ENCODE data around the gene RSAD2. TPM values are rescaled to one million over a fixed set of nuclear protein-coding genes. Genes with fewer than 3 reads are reported as not detected.

RSAD2 gene
- total RNA-seq, 1 donor from 2014 or later, result 62.2 TPM

GRCh38 chr2:6864231-6864754, 13.3 kb upstream of the RSAD2 start:
- intact Hi-C loops (cut with micrococcal nuclease), result loop anchor here (1.0 to 2.0 kb wide), 2 partner anchors 8 to 15 kb away; no protein-coding TSS in a partner anchor

DNA sequence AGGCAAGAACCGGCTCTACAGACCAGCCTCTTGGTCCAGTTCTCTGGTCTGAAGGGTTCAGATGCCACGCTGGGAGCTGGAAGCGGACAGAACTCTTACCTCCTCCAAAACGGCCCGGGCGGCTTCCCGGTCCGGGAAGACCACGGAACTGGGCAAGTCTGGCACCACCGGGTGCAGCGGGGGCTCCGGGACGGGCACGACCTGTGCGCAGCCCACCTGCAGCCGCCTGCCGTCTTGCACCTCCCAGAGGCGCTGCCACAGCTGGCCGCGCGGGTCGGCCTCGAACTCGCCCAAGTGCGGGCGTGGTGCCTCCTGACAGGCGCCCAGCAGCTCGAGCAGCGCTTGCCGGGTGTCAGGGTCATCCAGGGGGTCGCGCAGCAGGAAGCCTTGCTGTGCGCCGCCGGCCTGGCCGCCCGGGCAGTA, 12.6 kb upstream of the RSAD2 start:
- intact Hi-C loops (cut with micrococcal nuclease), result loop anchor here (1.0 to 2.0 kb wide), 3 partner anchors 9 to 32 kb away; no protein-coding TSS in a partner anchor

DNA sequence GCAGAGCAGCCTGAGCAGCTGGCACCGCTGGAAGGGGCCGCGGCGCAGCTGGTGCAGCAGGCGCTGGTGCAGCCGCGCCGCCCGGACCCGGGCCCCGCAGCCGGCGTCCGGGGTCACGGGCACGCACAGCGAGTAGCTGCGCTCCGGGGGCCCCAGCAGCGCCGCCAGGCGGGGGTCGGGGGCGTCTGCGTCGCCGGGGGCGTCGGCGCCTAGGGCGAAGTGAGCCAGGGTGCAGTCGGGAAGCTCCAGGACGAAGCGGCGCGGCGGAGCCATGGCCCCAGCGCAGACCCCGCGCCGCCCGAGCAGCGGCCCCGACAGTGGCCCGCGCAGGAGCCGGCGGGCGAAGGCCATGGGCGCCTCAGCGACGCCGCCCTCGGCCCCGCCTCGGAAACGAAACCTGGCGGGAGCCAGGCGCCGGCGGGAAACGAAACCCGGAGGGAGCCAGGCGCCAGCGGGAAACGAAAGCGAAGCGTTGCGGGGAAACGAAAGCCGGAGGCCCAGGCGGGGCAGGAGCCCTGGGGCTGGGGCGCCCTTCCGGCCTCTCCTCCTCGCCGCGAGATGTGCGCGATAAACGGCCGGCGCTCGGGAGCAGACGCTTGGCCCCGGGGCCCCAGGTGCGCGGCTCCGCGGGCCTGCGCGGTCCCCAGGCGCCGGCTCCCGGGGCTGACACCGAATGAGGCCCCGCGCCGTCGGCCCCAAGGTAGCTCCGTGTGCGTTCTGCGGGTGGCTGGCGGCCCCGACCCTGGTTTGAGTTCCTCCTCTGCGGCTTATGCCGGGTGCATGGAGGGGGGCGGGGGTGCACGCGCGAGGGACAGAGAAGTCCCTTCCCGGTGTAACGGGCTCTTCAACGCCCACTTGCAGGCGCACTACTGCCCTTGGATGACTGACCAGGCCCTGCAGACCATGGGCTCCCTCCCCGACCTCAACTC, 12.0 kb upstream of the RSAD2 start, which contains the start of gene CMPK2:
TSS of gene CMPK2 (minus strand) at position 562 of the 929 bp plus-strand sequence. CDS start at position 351, 211 bp downstream.
- intact Hi-C loops (cut with micrococcal nuclease), result loop anchor here (1.0 to 2.0 kb wide), 5 partner anchors 12 to 45 kb away; partner anchors contain the start of gene RSAD2

DNA sequence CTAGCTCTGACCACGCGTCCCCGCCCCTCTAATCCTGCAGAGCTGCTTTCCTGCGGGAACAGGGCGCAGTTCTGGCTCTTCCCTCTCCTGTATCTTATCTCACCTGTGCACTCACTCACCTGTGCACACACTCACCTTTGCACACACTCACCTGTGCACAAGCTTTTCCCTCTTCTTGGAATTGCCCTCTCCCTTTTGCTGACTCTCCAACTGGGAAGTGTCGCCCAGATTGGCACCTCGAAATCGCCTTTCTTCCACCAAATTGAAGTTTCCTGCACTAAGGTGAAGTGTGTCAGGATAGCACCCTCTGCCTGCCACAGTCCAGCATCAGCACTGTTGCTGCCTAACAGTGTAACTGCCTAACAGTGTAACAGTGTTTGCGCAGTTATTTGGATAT, 11.3 kb upstream of the RSAD2 start:
- intact Hi-C loops (cut with micrococcal nuclease), result loop anchor here (1.0 kb wide), 3 partner anchors 11 to 44 kb away; partner anchors contain the start of gene RSAD2

GRCh38 chr2:6866982-6867381, 10.6 kb upstream of the RSAD2 start:
- intact Hi-C loops (cut with micrococcal nuclease), result loop anchor here (1.0 kb wide), 3 partner anchors 10 to 43 kb away; partner anchors contain the start of gene RSAD2

DNA sequence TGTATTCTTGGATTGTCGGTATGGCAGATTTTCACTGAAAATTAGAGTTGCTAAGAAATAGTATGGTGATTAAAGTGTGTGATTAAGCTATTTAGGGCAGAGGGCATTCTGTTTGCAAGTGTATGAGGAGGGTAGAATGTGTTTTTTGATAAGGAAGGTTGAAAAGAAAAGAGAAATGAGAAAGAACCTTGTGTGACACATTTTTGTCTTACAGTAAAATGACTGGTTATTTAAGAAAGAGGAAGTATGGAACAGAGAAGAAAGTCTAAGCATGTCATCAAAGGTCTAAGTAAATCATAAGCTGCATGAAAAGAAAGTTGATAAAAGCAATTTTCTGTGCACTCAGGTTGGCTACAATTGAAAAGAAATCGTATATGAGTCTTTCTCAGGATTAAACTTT, 5.2 kb upstream of the RSAD2 start:
- intact Hi-C loops (cut with micrococcal nuclease), result no loop called here

DNA sequence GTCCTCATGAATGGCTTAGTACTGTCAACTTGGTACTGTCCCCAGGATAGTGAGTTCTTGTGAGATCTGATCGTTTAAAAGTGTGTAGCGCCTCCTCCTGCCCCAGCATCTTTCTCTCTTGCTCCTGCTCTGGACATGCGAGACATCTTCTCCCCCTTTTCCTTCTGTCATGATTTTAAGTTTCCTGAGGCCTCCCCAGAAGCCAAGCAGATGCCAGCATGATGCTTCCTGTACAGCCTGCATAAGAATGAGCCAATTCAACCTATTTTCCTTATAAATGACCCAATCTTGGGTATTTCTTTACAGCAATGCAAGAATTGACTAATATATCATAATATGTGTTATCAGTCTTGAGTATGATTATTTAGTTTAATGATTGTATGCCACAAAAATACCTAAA, 3.5 kb upstream of the RSAD2 start:
- intact Hi-C loops (cut with micrococcal nuclease), result no loop called here

DNA sequence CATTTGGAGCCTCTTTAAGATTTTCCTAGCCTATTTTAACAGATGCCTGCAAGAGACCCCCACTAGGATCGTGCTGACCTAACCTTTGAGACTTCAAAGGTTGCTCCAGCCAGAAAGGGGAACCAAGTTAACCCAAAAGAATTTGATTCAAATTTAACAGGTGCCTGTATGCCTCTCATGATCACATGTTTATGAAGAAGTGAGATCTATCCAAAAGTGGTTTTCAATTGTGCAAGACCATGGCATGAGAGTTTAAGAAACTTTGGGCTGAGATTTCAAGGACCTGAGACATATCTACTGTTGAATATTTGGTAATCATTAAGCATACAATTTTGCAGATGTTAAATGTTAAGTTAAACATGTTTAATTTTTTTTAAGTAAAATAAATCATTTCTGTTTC, 1.3 kb upstream of the RSAD2 start:
- intact Hi-C loops (cut with micrococcal nuclease), result loop anchor here (5.0 kb wide), 1 partner anchor 1806 kb away; the partner anchor contains the start of gene ID2

DNA sequence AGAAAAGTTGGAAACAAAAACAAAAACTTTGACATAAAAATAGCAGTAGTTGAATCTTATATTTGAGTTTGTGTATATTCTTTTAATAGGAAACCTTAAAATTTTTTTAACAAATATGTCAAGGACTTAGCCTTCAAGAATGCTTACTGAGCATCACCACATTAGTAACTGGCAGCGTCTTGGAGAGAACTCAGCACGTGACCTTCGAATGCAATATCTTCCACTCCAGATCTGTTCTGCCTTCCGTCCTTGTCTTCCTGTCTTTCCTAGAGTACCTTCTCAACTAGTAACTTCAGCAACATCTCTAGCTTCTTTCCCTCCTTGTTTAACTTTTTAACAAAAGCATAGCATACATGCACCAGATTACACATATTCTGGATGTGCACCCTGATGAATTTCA, 972 bp downstream of the RSAD2 start:
- intact Hi-C loops (cut with micrococcal nuclease), result loop anchor here (5.0 kb wide), 1 partner anchor 1804 kb away; the partner anchor contains the start of gene ID2

DNA sequence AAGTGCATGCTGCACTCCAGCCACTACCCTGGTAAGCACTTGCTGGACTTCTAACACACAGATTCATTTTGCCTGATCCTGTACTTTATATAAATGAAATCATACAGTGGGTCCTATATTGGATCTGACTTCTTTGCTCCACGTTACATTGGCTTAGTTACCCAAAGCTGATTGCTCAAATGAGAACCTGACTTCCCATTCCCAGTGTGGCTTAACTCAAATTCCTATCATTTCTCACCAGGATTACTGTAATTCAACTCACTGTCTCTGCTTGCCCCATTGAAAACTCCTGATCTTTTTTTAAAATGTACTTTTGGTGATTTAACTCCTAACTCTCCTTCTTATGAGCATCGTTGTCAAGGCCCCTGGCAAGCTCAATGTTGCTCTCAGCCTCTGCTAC, 1.4 kb downstream of the RSAD2 start:
- intact Hi-C loops (cut with micrococcal nuclease), result loop anchor here (5.0 kb wide), 1 partner anchor 1803 kb away; the partner anchor contains the start of gene ID2

DNA sequence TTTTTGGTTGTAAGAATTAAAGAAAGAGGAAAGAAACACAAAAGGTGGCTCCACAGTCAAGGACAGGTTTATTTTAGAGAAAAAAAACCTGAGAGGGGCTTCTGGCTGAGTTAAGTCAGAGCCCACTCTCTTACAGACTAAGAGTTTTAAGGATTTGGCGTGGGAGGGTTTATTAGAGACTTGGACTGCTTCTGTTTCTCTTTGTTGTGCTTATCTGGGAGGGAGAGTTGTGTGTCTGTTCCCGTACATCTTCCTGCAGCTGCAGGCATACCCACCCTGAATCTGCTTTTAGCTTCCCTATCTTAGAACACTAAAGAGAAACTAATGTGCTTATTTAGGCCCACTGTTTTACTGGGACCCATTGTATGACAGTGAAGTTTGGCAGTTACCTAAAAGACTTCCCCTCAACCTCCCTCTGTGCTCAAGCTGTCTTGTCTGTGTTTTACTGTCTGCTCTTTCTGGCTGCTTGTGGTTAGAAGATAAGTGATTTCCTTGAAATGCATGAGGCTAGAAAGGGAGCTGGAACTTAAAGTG, 2.7 kb downstream of the RSAD2 start:
- intact Hi-C loops (cut with micrococcal nuclease), result no loop called here

- intact Hi-C loops (cut with micrococcal nuclease), result no loop called here
Measured at GRCh38 chr2:6881046-6881445, 3.5 kb downstream of the RSAD2 start.

DNA sequence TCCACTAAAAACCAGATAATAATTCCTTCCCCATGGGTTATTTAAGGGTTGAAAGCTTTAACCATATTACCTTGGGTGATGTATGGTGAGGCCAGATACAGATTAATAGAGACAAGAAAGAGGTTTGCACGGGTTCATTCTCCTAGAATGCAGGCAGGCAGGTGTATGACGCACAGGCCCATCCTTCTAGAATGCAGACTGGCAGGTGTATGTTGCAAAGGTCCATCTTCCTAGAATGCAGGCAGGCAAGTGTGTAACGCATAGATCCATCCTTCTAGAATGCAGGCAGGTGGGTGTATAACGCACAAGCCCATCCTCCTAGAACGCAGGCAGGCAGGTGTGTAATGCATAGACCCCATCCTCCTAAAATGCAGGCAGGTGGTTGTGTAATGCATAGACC, 3.9 kb downstream of the RSAD2 start:
- intact Hi-C loops (cut with micrococcal nuclease), result no loop called here

DNA sequence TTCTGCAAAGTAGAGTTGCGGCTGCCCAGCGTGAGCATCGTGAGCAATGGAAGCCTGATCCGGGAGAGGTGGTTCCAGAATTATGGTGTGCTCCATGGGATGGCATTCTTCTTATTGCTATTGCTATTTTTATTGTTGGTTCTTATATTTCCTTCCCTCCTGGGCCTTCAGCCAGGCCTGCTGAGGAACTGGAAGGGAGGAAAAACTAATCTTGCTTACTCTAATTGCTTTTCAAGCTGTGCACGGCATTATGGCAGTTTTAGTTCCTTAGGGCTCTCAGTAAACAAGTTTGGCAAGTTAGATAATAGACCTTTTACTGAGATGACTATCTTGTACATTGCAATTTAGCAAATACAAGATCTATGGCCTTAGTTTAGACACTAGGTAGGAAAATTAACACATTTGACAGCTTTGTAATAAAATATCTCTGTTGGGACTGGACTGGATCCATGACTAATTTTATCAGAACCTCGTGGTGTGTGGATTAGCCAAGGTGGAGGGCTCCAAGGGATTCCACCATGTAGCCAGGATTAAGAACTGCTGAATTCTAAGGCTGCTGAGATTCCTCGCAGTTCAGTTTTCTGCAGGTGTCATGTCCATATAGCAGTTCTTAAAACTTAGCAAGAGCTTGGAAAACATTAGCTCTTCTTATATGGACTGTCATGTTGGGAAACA, 6.0 kb downstream of the RSAD2 start:
- intact Hi-C loops (cut with micrococcal nuclease), result no loop called here

DNA sequence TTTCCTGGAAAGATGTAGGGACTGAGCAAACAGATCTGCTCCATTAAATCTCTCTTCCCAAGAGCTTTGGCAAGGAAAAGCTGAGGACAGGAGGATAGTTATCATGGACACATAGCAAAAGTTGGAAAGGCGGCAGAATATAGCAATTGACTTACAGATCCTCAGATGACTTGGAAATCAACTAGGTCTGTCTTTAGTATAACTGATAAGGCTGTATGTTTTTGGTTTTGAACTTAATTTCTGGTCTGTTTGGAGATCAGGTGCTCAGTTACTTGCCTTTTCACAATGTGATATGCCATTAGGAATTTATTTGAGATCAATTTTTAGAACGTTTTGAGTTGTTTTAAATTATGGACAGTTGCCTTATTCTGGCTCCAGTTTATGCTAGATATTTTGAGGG, 8.0 kb downstream of the RSAD2 start:
- intact Hi-C loops (cut with micrococcal nuclease), result no loop called here

- intact Hi-C loops (cut with micrococcal nuclease), result no loop called here
Measured at GRCh38 chr2:6885968-6886367, 8.4 kb downstream of the RSAD2 start.

- intact Hi-C loops (cut with micrococcal nuclease), result no loop called here
Measured at GRCh38 chr2:6887751-6888192, 10.2 kb downstream of the RSAD2 start.

DNA sequence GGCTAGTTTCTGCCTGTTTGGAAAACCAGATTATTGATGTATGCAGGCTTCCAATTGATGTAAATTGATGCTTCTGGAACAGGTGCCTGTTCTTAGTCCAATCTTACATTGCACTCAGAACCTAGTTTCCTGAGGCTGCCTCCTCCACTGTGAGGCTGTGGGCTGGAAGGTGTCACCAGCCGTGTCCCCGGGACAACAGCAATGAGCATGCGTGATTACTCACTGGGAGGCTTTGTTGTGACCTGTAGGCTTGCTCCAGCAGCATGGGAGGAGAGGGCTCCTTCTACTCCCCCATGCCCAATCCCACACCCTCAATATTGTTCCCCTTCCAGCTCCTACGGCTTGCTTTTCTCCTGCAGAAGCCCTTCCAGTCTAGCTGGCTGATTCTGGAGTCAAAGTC, 11.1 kb downstream of the RSAD2 start:
- intact Hi-C loops (cut with micrococcal nuclease), result no loop called here

GRCh38 chr2:6893876-6894482, 16.4 kb downstream of the RSAD2 start:
- intact Hi-C loops (cut with micrococcal nuclease), result no loop called here

GRCh38 chr2:6896930-6897759, 19.6 kb downstream of the RSAD2 start:
- intact Hi-C loops (cut with micrococcal nuclease), result loop anchor here (1.0 to 5.0 kb wide), 7 partner anchors 9 to 187 kb away; no protein-coding TSS in a partner anchor
